Activated CD8-positive, alpha-beta memory T cell treated with anti-CD3 and anti-CD28 coated beads, Interleukin-2, amount 10 ng/mL, durations not matched to agents 7 days and 5 days (primary cell): ENCODE measurements around the gene NIPAL4. TPM values are rescaled to one million over a fixed set of nuclear protein-coding genes. Genes with fewer than 3 reads are reported as not detected.

Experiments used
- ATAC-seq: fragments of 150-1000 bp; cut with Tn5 transposase; one replicate; pipeline ENCODE4 v1.10.0; 2021; ENCODE audit warnings: moderate library complexity
- CTCF ChIA-PET: fragments of 350-600 bp; sonication (Branson Sonifier 250); formaldehyde crosslinking; loops from one replicate; lab custom pipeline; 2021; ENCODE audit warnings: antibody characterized with exemption; lab: Charles Lee
- DNase-seq: peaks from one replicate; pipeline ENCODE4 v3.0.0-alpha.2; 2020
- H3K27ac Mint-ChIP-seq: one replicate; pipeline ENCODE4 v1.8.0; 2021; ENCODE audit warnings: mild to moderate bottlenecking, mixed read lengths
- H3K27me3 Mint-ChIP-seq: one replicate; pipeline ENCODE4 v1.8.0; 2021; ENCODE audit warnings: mixed read lengths
- H3K36me3 Mint-ChIP-seq: one replicate; pipeline ENCODE4 v1.8.0; 2021; ENCODE audit warnings: mild to moderate bottlenecking, mixed read lengths
- H3K4me1 Mint-ChIP-seq: one replicate; pipeline ENCODE4 v1.8.0; 2021; ENCODE audit warnings: mixed read lengths
- H3K4me3 Mint-ChIP-seq: one replicate; pipeline ENCODE4 v1.8.0; 2021; ENCODE audit warnings: mild to moderate bottlenecking, moderate library complexity, mixed read lengths
- H3K9me3 Mint-ChIP-seq: one replicate; pipeline ENCODE4 v1.8.0; 2022; ENCODE audit warnings: low read depth, mixed read lengths
- total RNA-seq, 2 experiments: library from RNA; stranded (reverse); gene quantifications; one replicate each; pipeline ENCODE4 v1.2.3, GENCODE V29; 2021

Gene NIPAL4
- total RNA-seq, 2 experiments from 2014 or later = 0.37 TPM; not detected in 1

- Mint-ChIP-seq H3K27me3 (no peaks in the 10 kb centered on the region), H3K27ac (no peak overlapping the region), H3K4me3 (no peak overlapping the region), H3K4me1 (peaks cover 20% of the 10 kb centered on the region), H3K9me3 (no peaks in the 10 kb centered on the region), H3K36me3 (peaks cover 70% of the 10 kb centered on the region)
- ATAC-seq (no peak), DNase-seq (no peak)
- CTCF ChIA-PET = interaction anchor here (1.0 kb wide), 1 partner anchor 220 kb away, joined by 3 read pairs; no protein-coding TSS in a partner anchor
Measured at GRCh38 chr5:157497875-157498611, 38.0 kb downstream of the NIPAL4 start.

GRCh38 chr5:157502143-157502647 lies 42.2 kb downstream of the NIPAL4 start:
- no peaks in the 10 kb centered on the region for H3K9me3 Mint-ChIP-seq
- ATAC-seq (peak; percentile 34), DNase-seq (peak; percentile 55)
- H3K4me3 Mint-ChIP-seq = no peak overlapping the region
- peaks cover 46% of the 10 kb centered on the region for H3K4me1 Mint-ChIP-seq
- peak overlapping the region; percentile 66 for H3K27ac Mint-ChIP-seq
- no peaks in the 10 kb centered on the region for H3K27me3 Mint-ChIP-seq
- CTCF ChIA-PET = no interaction called here
- H3K36me3 Mint-ChIP-seq = peaks cover 77% of the 10 kb centered on the region

GRCh38 chr5:157504053-157504452 lies 44.0 kb downstream of the NIPAL4 start:
- DNase-seq (no peak), ATAC-seq (no peak)
- H3K4me3 Mint-ChIP-seq = no peak overlapping the region
- peaks cover 84% of the 10 kb centered on the region for H3K36me3 Mint-ChIP-seq
- H3K27ac Mint-ChIP-seq = no peak overlapping the region
- H3K27me3 Mint-ChIP-seq = no peaks in the 10 kb centered on the region
- peaks cover 55% of the 10 kb centered on the region for H3K4me1 Mint-ChIP-seq
- no peaks in the 10 kb centered on the region for H3K9me3 Mint-ChIP-seq
- CTCF ChIA-PET = interaction anchor here (1.1 kb wide), 1 partner anchor 34 kb away, joined by 3 read pairs; no protein-coding TSS in a partner anchor

- CTCF ChIA-PET = no interaction called here
- ATAC-seq (no peak), DNase-seq (no peak)
- H3K36me3 Mint-ChIP-seq = peaks cover 84% of the 10 kb centered on the region
- no peaks in the 10 kb centered on the region for H3K9me3 Mint-ChIP-seq
- no peaks in the 10 kb centered on the region for H3K27me3 Mint-ChIP-seq
- peaks cover 60% of the 10 kb centered on the region for H3K4me1 Mint-ChIP-seq
- H3K4me3 Mint-ChIP-seq = no peak overlapping the region
- H3K27ac Mint-ChIP-seq = peak overlapping the region; percentile 30
Measured at GRCh38 chr5:157505496-157505895, 45.5 kb downstream of the NIPAL4 start.

GRCh38 chr5:157506066-157506590 lies 46.1 kb downstream of the NIPAL4 start:
- ATAC-seq (no peak), DNase-seq (no peak)
- no peak overlapping the region for H3K4me3 Mint-ChIP-seq
- CTCF ChIA-PET = no interaction called here
- no peaks in the 10 kb centered on the region for H3K27me3 Mint-ChIP-seq
- peaks cover 62% of the 10 kb centered on the region for H3K4me1 Mint-ChIP-seq
- no peak overlapping the region for H3K27ac Mint-ChIP-seq
- H3K36me3 Mint-ChIP-seq = peaks cover 84% of the 10 kb centered on the region
- no peaks in the 10 kb centered on the region for H3K9me3 Mint-ChIP-seq

GRCh38 chr5:157506981-157507780 lies 47.2 kb downstream of the NIPAL4 start:
- H3K27ac Mint-ChIP-seq = peak overlapping the region; percentile 32
- H3K36me3 Mint-ChIP-seq = peaks cover 84% of the 10 kb centered on the region
- ATAC-seq = no peak
- CTCF ChIA-PET = interaction anchor here (0.6 to 1.6 kb wide), 5 partner anchors 29 to 232 kb away, joined by 3 to 4 read pairs (median 3); no protein-coding TSS in a partner anchor
- H3K4me1 Mint-ChIP-seq = peaks cover 61% of the 10 kb centered on the region
- no peaks in the 10 kb centered on the region for H3K9me3 Mint-ChIP-seq
- no peaks in the 10 kb centered on the region for H3K27me3 Mint-ChIP-seq
- DNase-seq = no peak
- H3K4me3 Mint-ChIP-seq = no peak overlapping the region

GRCh38 chr5:157509093-157509492 lies 49.1 kb downstream of the NIPAL4 start:
- Mint-ChIP-seq H3K4me3 (no peak overlapping the region), H3K9me3 (no peaks in the 10 kb centered on the region), H3K36me3 (peaks cover 84% of the 10 kb centered on the region), H3K27ac (no peak overlapping the region), H3K27me3 (no peaks in the 10 kb centered on the region), H3K4me1 (peaks cover 52% of the 10 kb centered on the region)
- DNase-seq (no peak), ATAC-seq (no peak)
- CTCF ChIA-PET = no interaction called here

GRCh38 chr5:157509587-157509986 lies 49.6 kb downstream of the NIPAL4 start:
- Mint-ChIP-seq H3K4me1 (peaks cover 49% of the 10 kb centered on the region), H3K27ac (peak overlapping the region; percentile 31), H3K9me3 (no peaks in the 10 kb centered on the region), H3K36me3 (peaks cover 81% of the 10 kb centered on the region), H3K4me3 (no peak overlapping the region), H3K27me3 (no peaks in the 10 kb centered on the region)
- DNase-seq (no peak), ATAC-seq (peak; percentile 40)
- CTCF ChIA-PET = interaction anchor here (0.5 kb wide), 1 partner anchor 172 kb away, joined by 4 read pairs; no protein-coding TSS in a partner anchor

- no peak for ATAC-seq
Measured at GRCh38 chr5:157510682-157511081, 50.7 kb downstream of the NIPAL4 start.

GRCh38 chr5:157511651-157512644 lies 51.9 kb downstream of the NIPAL4 start:
- Mint-ChIP-seq H3K4me3 (no peak overlapping the region), H3K27ac (peak overlapping the region; percentile 14), H3K36me3 (peaks cover 78% of the 10 kb centered on the region), H3K9me3 (no peaks in the 10 kb centered on the region), H3K27me3 (no peaks in the 10 kb centered on the region), H3K4me1 (peaks cover 40% of the 10 kb centered on the region)
- CTCF ChIA-PET = interaction anchor here (0.9 kb wide), 1 partner anchor 231 kb away, joined by 3 read pairs; the partner anchor contains the start of gene LSM11
- ATAC-seq = peak; percentile 34
- no peak for DNase-seq

More at GRCh38 chr5:157510682-157511081, 50.7 kb downstream of the NIPAL4 start:
- DNase-seq = no peak
- Mint-ChIP-seq H3K27ac (no peak overlapping the region), H3K4me3 (no peak overlapping the region), H3K9me3 (no peaks in the 10 kb centered on the region), H3K27me3 (no peaks in the 10 kb centered on the region), H3K36me3 (peaks cover 82% of the 10 kb centered on the region), H3K4me1 (peaks cover 48% of the 10 kb centered on the region)
- CTCF ChIA-PET = interaction anchor here (0.5 to 0.7 kb wide), 2 partner anchors 41 to 220 kb away, joined by 3 read pairs; partner anchors contain the start of gene THG1L

- DNase-seq = no peak
- no peaks in the 10 kb centered on the region for H3K9me3 Mint-ChIP-seq
- H3K27ac Mint-ChIP-seq = no peak overlapping the region
- peaks cover 39% of the 10 kb centered on the region for H3K4me1 Mint-ChIP-seq
- ATAC-seq = no peak
- CTCF ChIA-PET = no interaction called here
- peaks cover 80% of the 10 kb centered on the region for H3K36me3 Mint-ChIP-seq
- no peaks in the 10 kb centered on the region for H3K27me3 Mint-ChIP-seq
- H3K4me3 Mint-ChIP-seq = no peak overlapping the region
Measured at GRCh38 chr5:157513182-157513581, 53.2 kb downstream of the NIPAL4 start.

GRCh38 chr5:157514974-157515373 lies 55.0 kb downstream of the NIPAL4 start:
- peaks cover 82% of the 10 kb centered on the region for H3K36me3 Mint-ChIP-seq
- ATAC-seq = no peak
- no peaks in the 10 kb centered on the region for H3K9me3 Mint-ChIP-seq
- CTCF ChIA-PET = no interaction called here
- no peak overlapping the region for H3K4me3 Mint-ChIP-seq
- peaks cover 47% of the 10 kb centered on the region for H3K4me1 Mint-ChIP-seq
- no peaks in the 10 kb centered on the region for H3K27me3 Mint-ChIP-seq
- DNase-seq = no peak
- H3K27ac Mint-ChIP-seq = peak overlapping the region; percentile 3
